ENCODE data around the gene TSPEAR.

- TF ChIP-seq, protein P1, sequence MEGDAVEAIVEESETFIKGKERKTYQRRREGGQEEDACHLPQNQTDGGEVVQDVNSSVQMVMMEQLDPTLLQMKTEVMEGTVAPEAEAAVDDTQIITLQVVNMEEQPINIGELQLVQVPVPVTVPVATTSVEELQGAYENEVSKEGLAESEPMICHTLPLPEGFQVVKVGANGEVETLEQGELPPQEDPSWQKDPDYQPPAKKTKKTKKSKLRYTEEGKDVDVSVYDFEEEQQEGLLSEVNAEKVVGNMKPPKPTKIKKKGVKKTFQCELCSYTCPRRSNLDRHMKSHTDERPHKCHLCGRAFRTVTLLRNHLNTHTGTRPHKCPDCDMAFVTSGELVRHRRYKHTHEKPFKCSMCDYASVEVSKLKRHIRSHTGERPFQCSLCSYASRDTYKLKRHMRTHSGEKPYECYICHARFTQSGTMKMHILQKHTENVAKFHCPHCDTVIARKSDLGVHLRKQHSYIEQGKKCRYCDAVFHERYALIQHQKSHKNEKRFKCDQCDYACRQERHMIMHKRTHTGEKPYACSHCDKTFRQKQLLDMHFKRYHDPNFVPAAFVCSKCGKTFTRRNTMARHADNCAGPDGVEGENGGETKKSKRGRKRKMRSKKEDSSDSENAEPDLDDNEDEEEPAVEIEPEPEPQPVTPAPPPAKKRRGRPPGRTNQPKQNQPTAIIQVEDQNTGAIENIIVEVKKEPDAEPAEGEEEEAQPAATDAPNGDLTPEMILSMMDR (IDR thresholded peaks at IDR 0.05): no peak
- no peak for TF ChIP-seq ZFX (IDR thresholded peaks at IDR 0.05; ENCODE audit: borderline replicate concordance)
Observed at GRCh38 chr21:44567481-44568171, 143.7 kb downstream of the TSPEAR start.

All from 22Rv1 (cell line).